ENCODE measurements around the gene TOR4A. TPM values are rescaled to one million over a fixed set of nuclear protein-coding genes. Genes with fewer than 3 reads are reported as not detected.

TOR4A gene
- total RNA-seq, 1 donor from 2014 or later = 1.9 TPM

GRCh38 chr9:137278061-137278701, 655 bp downstream of the TOR4A start:
- no peaks in the 10 kb centered on the region for H3K27me3 Mint-ChIP-seq (ENCODE audit: unreplicated experiment)
- H3K4me1 Mint-ChIP-seq (ENCODE audit: unreplicated experiment) = peaks cover 26% of the 10 kb centered on the region
- no peak overlapping the region for H3K4me3 Mint-ChIP-seq (ENCODE audit: unreplicated experiment)
- no peaks in the 10 kb centered on the region for H3K9me3 Mint-ChIP-seq (ENCODE audit: unreplicated experiment)
- peak overlapping the region; percentile 92 for H3K27ac Mint-ChIP-seq (ENCODE audit: unreplicated experiment)
- peaks cover 3% of the 10 kb centered on the region for H3K36me3 Mint-ChIP-seq (ENCODE audit: unreplicated experiment)
- TF ChIP-seq, protein P1, sequence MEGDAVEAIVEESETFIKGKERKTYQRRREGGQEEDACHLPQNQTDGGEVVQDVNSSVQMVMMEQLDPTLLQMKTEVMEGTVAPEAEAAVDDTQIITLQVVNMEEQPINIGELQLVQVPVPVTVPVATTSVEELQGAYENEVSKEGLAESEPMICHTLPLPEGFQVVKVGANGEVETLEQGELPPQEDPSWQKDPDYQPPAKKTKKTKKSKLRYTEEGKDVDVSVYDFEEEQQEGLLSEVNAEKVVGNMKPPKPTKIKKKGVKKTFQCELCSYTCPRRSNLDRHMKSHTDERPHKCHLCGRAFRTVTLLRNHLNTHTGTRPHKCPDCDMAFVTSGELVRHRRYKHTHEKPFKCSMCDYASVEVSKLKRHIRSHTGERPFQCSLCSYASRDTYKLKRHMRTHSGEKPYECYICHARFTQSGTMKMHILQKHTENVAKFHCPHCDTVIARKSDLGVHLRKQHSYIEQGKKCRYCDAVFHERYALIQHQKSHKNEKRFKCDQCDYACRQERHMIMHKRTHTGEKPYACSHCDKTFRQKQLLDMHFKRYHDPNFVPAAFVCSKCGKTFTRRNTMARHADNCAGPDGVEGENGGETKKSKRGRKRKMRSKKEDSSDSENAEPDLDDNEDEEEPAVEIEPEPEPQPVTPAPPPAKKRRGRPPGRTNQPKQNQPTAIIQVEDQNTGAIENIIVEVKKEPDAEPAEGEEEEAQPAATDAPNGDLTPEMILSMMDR (IDR thresholded peaks at IDR 0.05) = no peak
- no peak for DNase-seq (ENCODE audit: extremely low spot score, unreplicated experiment)

- Mint-ChIP-seq H3K4me1 (ENCODE audit: unreplicated experiment) (peaks cover 26% of the 10 kb centered on the region), H3K4me3 (ENCODE audit: unreplicated experiment) (no peak overlapping the region), H3K27ac (ENCODE audit: unreplicated experiment) (no peak overlapping the region), H3K36me3 (ENCODE audit: unreplicated experiment) (no peaks in the 10 kb centered on the region), H3K27me3 (ENCODE audit: unreplicated experiment) (no peaks in the 10 kb centered on the region), H3K9me3 (ENCODE audit: unreplicated experiment) (no peaks in the 10 kb centered on the region)
- TF ChIP-seq, protein P1 (IDR thresholded peaks at IDR 0.05) = no peak
- DNase-seq (ENCODE audit: extremely low spot score, unreplicated experiment) = no peak
Measured at GRCh38 chr9:137278721-137279711, 1.5 kb downstream of the TOR4A start.

DNA sequence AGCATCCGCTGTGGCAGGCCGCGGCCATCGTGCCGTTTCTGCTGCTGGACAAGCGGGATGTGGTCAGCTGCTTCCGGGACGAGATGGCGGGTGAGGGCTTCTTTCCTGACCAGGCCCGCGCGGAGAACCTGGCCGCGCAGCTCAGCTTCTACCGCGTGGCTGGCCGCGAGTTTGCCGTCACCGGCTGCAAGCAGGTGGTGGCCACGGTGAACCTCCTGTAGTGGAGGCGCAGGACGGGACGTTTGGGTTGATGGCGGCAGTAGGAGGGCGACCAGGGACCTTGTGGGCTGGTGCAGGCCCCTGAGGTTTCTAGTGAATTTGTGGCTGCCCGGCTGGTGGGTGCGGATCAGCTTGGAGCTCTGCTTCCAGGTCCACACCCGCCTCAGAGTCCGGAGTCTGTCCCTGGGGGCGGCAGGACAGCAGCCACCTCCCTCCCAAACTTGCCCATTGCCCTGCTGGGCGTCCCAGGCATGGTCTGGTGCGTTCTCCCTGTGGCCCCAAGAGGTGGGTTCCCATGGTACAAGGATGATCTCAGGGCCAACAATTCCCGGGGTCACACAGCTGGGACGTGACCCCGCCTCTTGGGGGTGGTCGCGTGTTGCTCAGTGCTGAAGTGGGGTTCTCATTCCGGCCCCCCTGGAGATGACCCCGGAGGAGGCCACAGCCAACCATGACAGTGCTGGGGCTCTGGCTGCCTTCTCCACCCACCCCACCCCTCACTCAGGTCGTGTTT, 2.4 kb downstream of the TOR4A start:
- no peaks in the 10 kb centered on the region for H3K9me3 Mint-ChIP-seq (ENCODE audit: unreplicated experiment)
- no peaks in the 10 kb centered on the region for H3K36me3 Mint-ChIP-seq (ENCODE audit: unreplicated experiment)
- H3K4me3 Mint-ChIP-seq (ENCODE audit: unreplicated experiment) = no peak overlapping the region
- no peaks in the 10 kb centered on the region for H3K27me3 Mint-ChIP-seq (ENCODE audit: unreplicated experiment)
- no peak overlapping the region for H3K27ac Mint-ChIP-seq (ENCODE audit: unreplicated experiment)
- H3K4me1 Mint-ChIP-seq (ENCODE audit: unreplicated experiment) = peaks cover 22% of the 10 kb centered on the region
- TF ChIP-seq, protein P1 (IDR thresholded peaks at IDR 0.05) = no peak
- no peak for DNase-seq (ENCODE audit: extremely low spot score, unreplicated experiment)

GRCh38 chr9:137280474-137281344, 3.2 kb downstream of the TOR4A start:
- Mint-ChIP-seq H3K4me1 (ENCODE audit: unreplicated experiment) (peaks cover 14% of the 10 kb centered on the region), H3K36me3 (ENCODE audit: unreplicated experiment) (no peaks in the 10 kb centered on the region), H3K4me3 (ENCODE audit: unreplicated experiment) (no peak overlapping the region), H3K27ac (ENCODE audit: unreplicated experiment) (no peak overlapping the region), H3K27me3 (ENCODE audit: unreplicated experiment) (no peaks in the 10 kb centered on the region), H3K9me3 (ENCODE audit: unreplicated experiment) (no peaks in the 10 kb centered on the region)
- TF ChIP-seq, protein P1 (IDR thresholded peaks at IDR 0.05) = peak; percentile 64
- no peak for DNase-seq (ENCODE audit: extremely low spot score, unreplicated experiment)

Measured in osteocyte (in vitro differentiated cells).